SK-N-SH treated with all-trans-retinoic acid at 6 μM for 48 hours (cell line): ENCODE data around the gene BRINP1.

Source experiments
- ATAC-seq: fragments of 200-7000 bp; cut with Tn5 transposase; 3 replicates; pipeline ENCODE4 v1.9.1; 2020; ENCODE audit warnings: mild to moderate bottlenecking, moderate library complexity
- BACH2 ChIP-seq: fragments of 250-450 bp; sonication (Bioruptor Pico); IDR thresholded peaks from 2 replicates; pipeline ENCODE4 v1.9.0; 2021; ENCODE audit warnings: mild to moderate bottlenecking, borderline replicate concordance
- CSDC2 ChIP-seq: fragments of 250-450 bp; sonication (Bioruptor Pico); IDR thresholded peaks from 2 replicates; pipeline ENCODE4 v1.5.0; 2020; ENCODE audit warnings: mild to moderate bottlenecking, moderate library complexity
- ESRRG ChIP-seq: fragments of 250-450 bp; sonication (Bioruptor Pico); IDR thresholded peaks from 2 replicates; pipeline ENCODE4 v1.6.1; 2021; ENCODE audit warnings: mild to moderate bottlenecking
- GLIS3 ChIP-seq: fragments of 250-450 bp; sonication (Bioruptor Pico); IDR thresholded peaks from 2 replicates; pipeline ENCODE4 v1.5.0; 2020; ENCODE audit warnings: mild to moderate bottlenecking, moderate library complexity
- ISL1 ChIP-seq: fragments of 250-450 bp; sonication (Bioruptor Pico); IDR thresholded peaks from 2 replicates; pipeline ENCODE4 v2.1.2; 2022; ENCODE audit warnings: mild to moderate bottlenecking, moderate library complexity
- OSR1 ChIP-seq: fragments of 250-450 bp; sonication (Bioruptor Pico); IDR thresholded peaks from 2 replicates; pipeline ENCODE4 v1.8.0; 2022; ENCODE audit warnings: moderate library complexity, mild to moderate bottlenecking, inconsistent platforms
- PATZ1 ChIP-seq: fragments of 250-450 bp; sonication (Bioruptor Pico); IDR thresholded peaks from 2 replicates; pipeline ENCODE4 v1.8.0; 2020; ENCODE audit warnings: mild to moderate bottlenecking, moderate library complexity, borderline replicate concordance
- POU6F1 ChIP-seq: fragments of 250-450 bp; sonication (Bioruptor Pico); IDR thresholded peaks from 2 replicates; pipeline ENCODE4 v1.8.0; 2021; ENCODE audit warnings: low read depth, mild to moderate bottlenecking, moderate library complexity, borderline replicate concordance
- PPARA ChIP-seq: fragments of 250-450 bp; sonication (Bioruptor Pico); IDR thresholded peaks from 2 replicates; pipeline ENCODE4 v1.5.0; 2020; ENCODE audit warnings: mild to moderate bottlenecking, borderline replicate concordance
- RARB ChIP-seq: fragments of 250-450 bp; sonication (Bioruptor Pico); IDR thresholded peaks from 2 replicates; pipeline ENCODE4 v1.8.0; 2021; ENCODE audit warnings: mild to moderate bottlenecking, moderate library complexity
- SNAI2 ChIP-seq: fragments of 250-450 bp; sonication (Bioruptor Pico); IDR thresholded peaks from 2 replicates; pipeline ENCODE4 v1.5.0; 2020; ENCODE audit warnings: mild to moderate bottlenecking, moderate library complexity
- TCF4 ChIP-seq: fragments of 250-450 bp; sonication (Bioruptor Pico); IDR thresholded peaks from 2 replicates; pipeline ENCODE4 v1.8.0; 2021; ENCODE audit warnings: mild to moderate bottlenecking, moderate library complexity, borderline replicate concordance
- TOX ChIP-seq: fragments of 250-450 bp; sonication (Bioruptor Pico); IDR thresholded peaks from 2 replicates; pipeline ENCODE4 v1.8.0; 2021; ENCODE audit warnings: mild to moderate bottlenecking, moderate library complexity, borderline replicate concordance
- TSHZ2 ChIP-seq: fragments of 250-450 bp; sonication (Bioruptor Pico); IDR thresholded peaks from 2 replicates; pipeline ENCODE4 v1.5.0; 2020; ENCODE audit warnings: mild to moderate bottlenecking, moderate library complexity
- ZFP3 ChIP-seq: fragments of 250-450 bp; sonication (Bioruptor Pico); IDR thresholded peaks from 2 replicates; pipeline ENCODE4 v1.5.0; 2020; ENCODE audit warnings: mild to moderate bottlenecking, moderate library complexity
- ZFP30 ChIP-seq: fragments of 450-650 bp; formaldehyde crosslinking; IDR thresholded peaks from 2 replicates; pipeline ENCODE4 v1.5.0; 2022; ENCODE audit warnings: mild to moderate bottlenecking, moderate library complexity
- ZNF565 ChIP-seq: fragments of 450-650 bp; formaldehyde crosslinking; conservative IDR thresholded peaks from 2 replicates; pipeline ENCODE4 v1.5.0; 2020; ENCODE audit warnings: low read depth, mild to moderate bottlenecking, moderate library complexity
- ZNF70 ChIP-seq: fragments of 450-650 bp; formaldehyde crosslinking; IDR thresholded peaks from 2 replicates; pipeline ENCODE4 v1.5.0; 2020; ENCODE audit warnings: mild to moderate bottlenecking, moderate library complexity
- ZNF8 ChIP-seq: fragments of 450-650 bp; formaldehyde crosslinking; IDR thresholded peaks from 2 replicates; pipeline ENCODE4 v1.5.0; 2020; ENCODE audit warnings: mild to moderate bottlenecking, moderate library complexity

BRINP1 gene

GRCh38 chr9:119349351-119349825 is 19.8 kb downstream of the BRINP1 start:
- no peak for TF ChIP-seq ZFP3 (CRISPR knock-in tag)
- no peak for TF ChIP-seq PPARA (CRISPR knock-in tag)
- TF ChIP-seq CSDC2 (CRISPR knock-in tag) = no peak
- TF ChIP-seq TOX = no peak
- no peak for TF ChIP-seq PATZ1
- TF ChIP-seq TCF4 (CRISPR knock-in tag) = no peak
- no peak for TF ChIP-seq SNAI2 (CRISPR knock-in tag)
- TF ChIP-seq ZNF565 (CRISPR knock-in tag) = no peak
- TF ChIP-seq GLIS3 (CRISPR knock-in tag) = no peak
- no peak for TF ChIP-seq TSHZ2 (CRISPR knock-in tag)
- no peak for TF ChIP-seq ESRRG (CRISPR knock-in tag)
- TF ChIP-seq BACH2 (CRISPR knock-in tag) = no peak
- no peak for TF ChIP-seq OSR1 (CRISPR knock-in tag)
- no peak for TF ChIP-seq ISL1
- no peak for TF ChIP-seq POU6F1 (CRISPR knock-in tag)
- no peak for TF ChIP-seq RARB (CRISPR knock-in tag)
- TF ChIP-seq, all 23 proteins: peak for 0

GRCh38 chr9:119343059-119343990 is 25.9 kb downstream of the BRINP1 start:
- TF ChIP-seq ISL1 (no peak), ZNF8 (CRISPR knock-in tag) (no peak), PPARA (CRISPR knock-in tag) (no peak), TCF4 (CRISPR knock-in tag) (no peak), PATZ1 (no peak), ZFP3 (CRISPR knock-in tag) (no peak), ZNF70 (CRISPR knock-in tag) (no peak), TSHZ2 (CRISPR knock-in tag) (no peak), RARB (CRISPR knock-in tag) (no peak), CSDC2 (CRISPR knock-in tag) (no peak), ZFP30 (no peak)
- ATAC-seq = no peak

More at GRCh38 chr9:119349351-119349825, 19.8 kb downstream of the BRINP1 start:
- ATAC-seq = no peak
